GM10847 (cell line): ENCODE data around the gene MEF2D.

Experiments
- POLR2A ChIP-seq: IDR thresholded peaks from 2 replicates; pipeline ENCODE4 v1.6.1; 2011; ENCODE audit not compliant: insufficient read length; ENCODE audit errors: extremely low read depth

MEF2D gene

DNA sequence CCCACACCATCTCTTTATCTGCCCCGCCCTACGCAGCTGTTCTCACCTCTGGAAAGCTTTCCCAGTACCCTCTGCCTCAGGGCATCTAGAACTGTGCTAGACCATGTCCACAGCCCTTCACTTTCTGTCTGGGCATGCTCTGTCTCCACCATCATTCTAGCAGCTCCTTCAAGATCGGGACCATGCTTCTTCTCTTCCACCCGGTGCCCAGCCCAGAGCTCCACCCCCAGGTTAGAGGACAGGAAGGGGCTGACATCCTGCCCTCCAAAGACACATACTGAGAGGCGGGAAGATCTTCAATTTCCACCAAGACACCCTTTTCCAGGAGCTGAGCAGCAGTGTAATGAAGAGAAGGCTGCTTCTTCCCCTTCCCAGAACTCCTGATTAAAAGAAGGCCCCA lies 27.7 kb upstream of the MEF2D start:
- no peak for TF ChIP-seq POLR2A

DNA sequence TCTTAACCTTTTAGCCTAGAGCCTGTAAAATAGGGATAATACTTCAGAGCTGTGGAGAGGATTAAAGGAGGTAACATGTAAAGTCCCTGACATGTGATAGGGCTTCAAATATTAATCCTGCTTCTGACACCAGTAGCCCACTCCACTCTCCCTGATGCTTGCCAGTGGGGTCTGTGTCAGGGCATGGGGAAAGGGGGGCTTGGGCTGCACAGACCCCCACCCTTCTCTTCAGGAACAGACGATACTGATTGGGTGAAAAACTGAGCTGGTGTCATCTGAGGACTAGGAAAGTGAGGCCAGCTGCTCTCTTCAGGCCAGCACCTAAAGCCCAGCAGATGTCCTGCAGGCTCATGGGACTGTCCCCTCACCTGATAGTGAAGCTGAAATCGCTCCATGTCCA lies 27.0 kb upstream of the MEF2D start:
- TF ChIP-seq POLR2A = no peak

- TF ChIP-seq POLR2A = no peak
These were observed 25.4 kb upstream of the MEF2D start for GRCh38 chr1:156525856-156526489.

- no peak for TF ChIP-seq POLR2A
These were observed 24.5 kb upstream of the MEF2D start for GRCh38 chr1:156525071-156525501.

GRCh38 chr1:156524481-156524869 lies 23.9 kb upstream of the MEF2D start:
- TF ChIP-seq POLR2A = no peak

DNA sequence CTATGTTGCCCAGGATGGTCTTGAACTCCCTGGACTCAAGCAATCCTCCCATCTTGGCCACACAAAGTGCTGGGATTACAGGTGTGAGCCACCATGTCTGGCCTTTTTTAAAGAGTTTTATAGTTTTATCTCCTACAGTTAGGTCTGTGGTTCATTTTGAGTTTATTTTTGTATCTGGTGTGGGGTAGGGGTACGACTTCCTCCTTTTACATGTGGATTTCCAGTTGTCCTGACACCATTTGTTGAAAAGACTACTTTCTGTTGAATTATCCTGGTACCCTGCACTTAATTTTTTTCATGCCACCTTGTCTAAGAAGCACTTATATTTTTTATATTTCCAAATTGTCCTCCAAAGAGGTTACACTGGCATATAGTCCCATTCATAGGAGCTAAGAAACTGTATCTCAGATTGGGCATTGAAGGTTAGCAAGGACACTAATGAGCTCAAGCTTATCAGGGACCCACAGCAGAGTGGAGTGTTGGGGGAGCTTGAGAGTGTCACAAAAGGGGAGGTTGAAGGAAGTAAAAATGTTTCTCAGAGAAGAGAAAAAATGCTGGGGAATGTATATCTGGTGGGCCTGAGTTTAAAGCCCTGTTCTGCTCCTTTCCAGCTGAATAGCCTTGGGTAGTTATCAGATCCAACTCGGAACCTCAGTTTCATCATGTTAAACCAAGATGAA lies 23.4 kb upstream of the MEF2D start:
- TF ChIP-seq POLR2A = no peak

GRCh38 chr1:156522443-156522970 lies 21.9 kb upstream of the MEF2D start:
- no peak for TF ChIP-seq POLR2A

- TF ChIP-seq POLR2A = no peak
These were observed 17.2 kb upstream of the MEF2D start for GRCh38 chr1:156517748-156518147.

- TF ChIP-seq POLR2A = no peak
These were observed 16.2 kb upstream of the MEF2D start for GRCh38 chr1:156516821-156517220.

DNA sequence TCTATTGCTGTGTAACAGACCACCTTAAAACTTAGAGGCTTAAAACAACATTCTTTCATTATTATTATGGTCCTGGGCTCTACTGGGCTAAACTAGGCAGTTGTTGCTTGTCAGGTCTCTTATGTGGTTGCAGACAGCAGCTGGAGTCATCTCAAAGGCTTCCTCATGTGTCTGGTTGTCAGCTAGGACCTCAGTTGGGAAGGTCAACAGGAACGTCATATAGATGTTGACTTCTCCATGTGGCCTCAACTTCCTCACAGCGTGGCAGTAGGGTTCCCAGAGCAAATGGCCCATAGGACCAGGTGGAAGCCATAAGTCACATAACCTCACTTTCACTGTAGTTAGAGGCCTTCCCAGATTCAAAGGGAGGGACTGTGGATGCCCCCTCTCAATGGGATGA lies 15.4 kb upstream of the MEF2D start:
- no peak for TF ChIP-seq POLR2A

DNA sequence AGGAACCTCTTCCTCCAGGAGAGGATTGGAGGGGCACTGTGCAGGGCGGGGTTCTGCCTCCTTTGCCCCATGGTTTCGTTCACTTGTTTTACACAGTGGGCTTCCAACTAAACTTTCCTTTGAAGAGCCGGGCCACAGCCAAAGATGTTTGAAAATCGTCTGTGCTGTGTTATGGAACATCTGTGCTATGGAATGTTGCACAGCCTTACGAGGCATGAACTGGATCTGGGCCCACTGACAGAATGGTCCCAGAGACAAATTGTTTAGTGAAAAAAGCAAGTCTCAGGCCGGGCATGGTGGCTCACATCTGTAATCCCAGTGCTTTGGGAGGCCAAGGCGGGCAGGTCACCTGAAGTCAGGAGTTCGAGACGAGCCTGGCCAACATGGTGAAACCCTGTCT lies 12.6 kb upstream of the MEF2D start:
- no peak for TF ChIP-seq POLR2A

- TF ChIP-seq POLR2A = no peak
These were observed 11.1 kb upstream of the MEF2D start for GRCh38 chr1:156511644-156512043.

DNA sequence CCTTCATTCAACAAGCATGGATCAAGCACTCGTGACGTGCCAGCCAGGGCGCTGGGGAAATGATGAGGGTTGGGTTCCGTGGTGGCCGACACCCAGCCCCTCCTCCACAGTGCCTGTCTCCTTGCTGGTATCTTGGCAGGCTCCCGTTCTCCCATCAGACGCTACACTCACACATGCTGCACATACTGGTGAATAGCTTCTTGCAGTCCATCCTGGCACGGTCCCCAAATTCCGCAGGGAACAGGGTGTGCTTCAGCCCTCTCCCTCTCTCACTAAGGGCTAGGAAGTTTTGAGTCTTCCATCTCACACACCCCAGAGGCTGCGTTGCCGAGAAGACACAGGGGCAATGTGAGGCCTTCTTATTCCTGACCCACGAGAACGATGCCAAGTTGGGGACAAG lies 10.1 kb upstream of the MEF2D start:
- no peak for TF ChIP-seq POLR2A

DNA sequence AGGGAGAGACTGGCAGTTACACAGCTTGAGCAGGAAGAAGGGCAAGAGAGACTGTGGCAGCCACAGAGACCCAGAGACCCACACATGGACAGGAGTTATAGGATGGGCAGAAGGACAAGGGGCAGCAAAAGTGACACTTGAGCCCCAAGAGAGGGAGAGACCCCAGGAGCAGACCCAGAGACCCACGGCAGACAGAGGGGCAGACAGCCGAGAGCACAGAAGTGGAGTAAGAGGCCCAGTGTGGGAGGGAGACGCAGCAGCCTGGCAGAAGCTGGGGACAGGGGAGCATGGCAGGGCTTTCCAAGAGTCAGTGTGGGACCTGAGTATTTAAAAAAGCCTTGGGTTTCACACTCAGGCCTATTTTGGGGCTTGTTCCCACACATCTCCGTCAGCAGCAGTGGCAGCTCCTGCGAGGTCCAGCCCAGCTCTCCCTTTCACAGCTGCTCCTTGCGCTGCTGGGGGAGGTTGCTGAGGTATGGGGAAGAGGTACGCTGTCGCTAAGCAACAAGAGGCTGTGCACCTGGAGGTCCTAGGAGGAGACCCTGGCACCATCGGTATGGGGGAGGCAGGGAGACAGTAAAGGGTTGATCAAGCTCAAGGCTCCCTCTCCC lies 9.0 kb upstream of the MEF2D start:
- no peak for TF ChIP-seq POLR2A

DNA sequence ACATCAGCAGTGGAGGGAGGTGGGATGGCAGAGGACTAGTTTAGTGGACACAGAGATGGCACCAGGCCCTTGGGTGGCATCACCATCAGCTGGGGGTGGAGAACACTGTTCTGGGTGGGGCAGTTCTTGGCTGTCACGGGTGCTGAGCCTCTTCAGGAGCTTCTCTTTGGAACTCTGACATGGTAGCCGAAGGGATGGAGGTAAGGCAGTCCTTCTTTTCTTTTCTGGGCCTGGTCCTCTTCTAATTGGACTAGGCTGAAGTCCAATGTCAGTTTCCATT lies 8.3 kb upstream of the MEF2D start:
- no peak for TF ChIP-seq POLR2A

DNA sequence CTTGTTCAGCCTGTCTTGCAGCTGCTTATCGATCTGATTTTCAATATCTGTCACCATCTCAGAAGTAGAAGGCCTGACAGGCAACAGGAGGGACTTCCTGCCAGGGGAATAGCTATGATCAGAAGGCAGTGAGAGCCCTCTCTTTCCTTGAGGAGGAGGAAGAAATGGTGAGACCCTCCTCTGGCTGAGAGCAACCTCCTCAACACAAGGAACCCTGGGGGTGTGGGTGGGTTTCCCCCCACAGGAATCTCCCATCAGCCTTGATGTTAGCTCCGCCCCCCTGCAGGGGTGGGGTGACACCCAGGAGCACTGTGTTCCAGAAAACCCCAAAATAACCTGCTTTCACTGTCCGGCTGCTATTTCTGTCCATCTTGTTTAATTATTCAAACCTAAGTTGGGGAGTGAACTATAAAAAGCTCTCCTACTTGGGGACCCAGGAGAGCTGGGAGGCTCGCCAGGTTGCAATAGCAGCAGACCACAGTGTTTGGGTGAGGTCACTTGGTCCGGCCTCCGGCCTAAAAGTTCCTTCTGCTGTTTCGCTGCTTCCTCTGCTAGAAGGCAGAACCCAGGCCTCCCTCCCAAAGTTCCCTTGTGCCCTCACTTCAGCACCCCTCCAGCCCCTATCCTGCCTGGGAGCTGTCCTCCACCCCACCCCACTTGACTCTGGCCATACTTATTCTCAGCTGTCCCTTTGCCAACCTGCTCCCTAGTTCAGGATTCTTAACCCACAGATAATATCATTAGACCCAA lies 7.8 kb upstream of the MEF2D start:
- peak; percentile 16 for TF ChIP-seq POLR2A
